Endothelial cell of umbilical vein (primary cell): ENCODE results near the gene SOX5. TPM values are rescaled to one million over a fixed set of nuclear protein-coding genes. Genes with fewer than 3 reads are reported as not detected.

Experiments used
- BruUV-seq: library from RNA; stranded (reverse); fragments of 400-500 nt; replicated peaks from 2 replicates; lab custom pipeline; 2021; lab: Mats Ljungman, UMichigan
- CTCF ChIA-PET: fragments of 300-600, 350-600 bp; sonication (Branson Sonifier 250); formaldehyde crosslinking; loops from one replicate; lab custom pipeline; 2021; ENCODE audit warnings: antibody characterized with exemption, inconsistent platforms; lab: Charles Lee
- POLR2A ChIA-PET: fragments of 300-600, 350-600 bp; sonication (Branson Sonifier 250); formaldehyde crosslinking; loops from one replicate; lab custom pipeline; 2021; ENCODE audit warnings: antibody characterized with exemption, inconsistent platforms; lab: Charles Lee
- DNase-seq: peaks from one replicate; pipeline ENCODE4 v3.0.0-alpha.2; 2011; ENCODE audit warnings: low read depth, low spot score
- FAIRE-seq: peaks from 2 replicates; lab custom pipeline; 2011; peaks lifted over from hg19 to GRCh38; lab: Jason Lieb, UNC
- H2AFZ ChIP-seq: 2 replicates; pipeline ENCODE4 v1.6.0; 2012; ENCODE audit warnings: low read depth, low read length, control low read depth, inconsistent platforms
- H3K27ac ChIP-seq: 2 replicates; pipeline ENCODE4 v1.5.1; 2011; ENCODE audit warnings: low read depth, mild to moderate bottlenecking, control low read depth, low read length, moderate library complexity; ENCODE audit not compliant: insufficient read depth
- H3K27me3 ChIP-seq, 2 experiments: 2 replicates each; pipeline versions ENCODE4 v1.6.0 to v1.6.1; 2011; ENCODE audit warnings: low read length in 2 of 2, mixed read lengths in 1 of 2; ENCODE audit not compliant: control insufficient read depth in 2 of 2, insufficient read depth in 2 of 2
- H3K36me3 ChIP-seq, 2 experiments: 2 replicates in 1 of 2; 3 replicates in 1 of 2; pipeline ENCODE4 v1.5.1; 2011; ENCODE audit warnings: low read length in 2 of 2, mild to moderate bottlenecking in 1 of 2, moderate library complexity in 1 of 2; ENCODE audit not compliant: control insufficient read depth in 2 of 2, insufficient read depth in 2 of 2; ENCODE audit errors: extremely low read depth in 1 of 2
- H3K4me1 ChIP-seq: 3 replicates; pipeline ENCODE4 v1.5.1; 2011; ENCODE audit warnings: mild to moderate bottlenecking, low read length; ENCODE audit not compliant: control insufficient read depth, insufficient read depth; ENCODE audit errors: extremely low read depth
- H3K4me2 ChIP-seq: 2 replicates; pipeline ENCODE4 v1.6.1; 2011; ENCODE audit warnings: low read length, control low read depth, mixed read lengths; ENCODE audit not compliant: insufficient read depth
- H3K4me3 ChIP-seq, 3 experiments: fragments of 200-600 bp in 1 of 3; sonication (generic), shearing (Covaris generic) in 1 of 3; replicated peaks in 1 of 3; 2 replicates each; pipeline ENCODE4 v1.5.1; 2011 to 2016; ENCODE audit warnings: control low read depth in 3 of 3, low read length in 3 of 3, mild to moderate bottlenecking in 2 of 3, inconsistent platforms in 1 of 3, low read depth in 1 of 3, moderate library complexity in 1 of 3; ENCODE audit not compliant: insufficient read depth in 1 of 3
- H3K79me2 ChIP-seq: 2 replicates; pipeline ENCODE4 v1.6.0; 2012; ENCODE audit warnings: low read length, inconsistent platforms; ENCODE audit not compliant: control insufficient read depth, insufficient read depth
- H3K9ac ChIP-seq: replicated peaks from 2 replicates; pipeline ENCODE3; 2011; ENCODE audit warnings: low read length, control low read depth; ENCODE audit not compliant: insufficient read depth; ENCODE audit errors: extremely low read depth
- H3K9me1 ChIP-seq: replicated peaks from 3 replicates; pipeline ENCODE4 v1.6.0; 2011; ENCODE audit warnings: mild to moderate bottlenecking, low read length; ENCODE audit not compliant: control insufficient read depth, insufficient read depth; ENCODE audit errors: extremely low read depth
- H3K9me3 ChIP-seq: replicated peaks from 2 replicates; pipeline ENCODE4 v1.5.1; 2012; ENCODE audit warnings: low read length, inconsistent platforms; ENCODE audit not compliant: control insufficient read depth, insufficient read depth
- H4K20me1 ChIP-seq: replicated peaks from 2 replicates; pipeline ENCODE3; 2011; ENCODE audit warnings: mild to moderate bottlenecking, low read length; ENCODE audit not compliant: control insufficient read depth, insufficient read depth; ENCODE audit errors: extremely low read depth
- EZH2 ChIP-seq: IDR thresholded peaks from 2 replicates; pipeline ENCODE4 v1.6.1; 2012; ENCODE audit warnings: borderline replicate concordance, low read depth, mild to moderate bottlenecking, moderate library complexity, low read length, inconsistent platforms; ENCODE audit not compliant: severe bottlenecking
- FOS ChIP-seq: IDR thresholded peaks from 2 replicates; pipeline ENCODE4 v1.6.1; 2011; ENCODE audit warnings: mild to moderate bottlenecking, low read length, moderate library complexity, borderline replicate concordance; ENCODE audit not compliant: insufficient read depth
- GATA2 ChIP-seq: IDR thresholded peaks from 2 replicates; pipeline ENCODE4 v1.7.0; 2011; ENCODE audit warnings: low read depth, mild to moderate bottlenecking, moderate library complexity, mixed read lengths, low read length; ENCODE audit not compliant: insufficient read length, insufficient read depth
- JUN ChIP-seq: IDR thresholded peaks from 2 replicates; pipeline ENCODE4 v1.6.1; 2011; ENCODE audit warnings: borderline replicate concordance, low read depth; ENCODE audit not compliant: insufficient read length, insufficient read depth
- MAX ChIP-seq: IDR thresholded peaks from 2 replicates; pipeline ENCODE4 v1.6.1; 2011; ENCODE audit not compliant: insufficient read depth, insufficient read length
- MYC ChIP-seq: IDR thresholded peaks from one replicate; pipeline ENCODE4 v1.6.1; 2011; ENCODE audit warnings: mild to moderate bottlenecking, low read depth, low read length
- POLR2A ChIP-seq: IDR thresholded peaks from 2 replicates; pipeline ENCODE4 v1.6.1; 2012; ENCODE audit warnings: low read depth, mild to moderate bottlenecking, control low read depth, low read length
- POLR2AphosphoS5 ChIP-seq: IDR thresholded peaks from 2 replicates; pipeline ENCODE4 v1.6.1; 2012; ENCODE audit warnings: low read depth, mild to moderate bottlenecking, control low read depth, low read length, moderate library complexity; ENCODE audit not compliant: insufficient read depth
- dilution Hi-C: fragments of 300-500 bp; cut with MboI; formaldehyde crosslinking; loops from one replicate; pipeline ENCODE4 v1.15.0; 2019; ENCODE audit warnings: low sequenced_read_pairs; ENCODE audit not compliant: extremely low pct_ligation_motif_present
- intact Hi-C: fragments of 100-400 bp; cut with micrococcal nuclease; formaldehyde crosslinking; loops from one replicate; pipeline ENCODE4 v1.10.0; 2022
- polyA plus RNA-seq, 4 experiments: library from polyadenylated mRNA; depleted of rRNA in 3 of 4; stranded (reverse) in 3 of 4; unstranded in 1 of 4; fragments of >200 nt; gene quantifications; 2 replicates each; pipeline versions ENCODE4 v1.2.1 to v1.2.3, GENCODE V29; 2011 to 2012; ENCODE audit warnings: missing spikeins in 1 of 4
- total RNA-seq: library from RNA; stranded (reverse); gene quantifications from 2 replicates; pipeline ENCODE4 v1.2.3, GENCODE V29; 2021
- TF ChIP-seq, protein P1 (sequence below), 2 donors: IDR thresholded peaks; 1 replicate in 1 of 2; 2 replicates in 1 of 2; pipeline ENCODE4 v1.5.1; 2011; ENCODE audit warnings: low read length in 2 of 2, mild to moderate bottlenecking in 2 of 2, moderate library complexity in 2 of 2, control low read depth in 1 of 2, inconsistent platforms in 1 of 2, low read depth in 1 of 2; ENCODE audit not compliant: insufficient read depth in 1 of 2; ENCODE audit errors: extremely low read depth in 1 of 2

The SOX5 gene
- total and polyA plus RNA-seq, 2 donors (not counting 3 experiments of a cell fraction or from before 2014, with no cell fraction given), result 0.63 to 3.5 TPM

DNA sequence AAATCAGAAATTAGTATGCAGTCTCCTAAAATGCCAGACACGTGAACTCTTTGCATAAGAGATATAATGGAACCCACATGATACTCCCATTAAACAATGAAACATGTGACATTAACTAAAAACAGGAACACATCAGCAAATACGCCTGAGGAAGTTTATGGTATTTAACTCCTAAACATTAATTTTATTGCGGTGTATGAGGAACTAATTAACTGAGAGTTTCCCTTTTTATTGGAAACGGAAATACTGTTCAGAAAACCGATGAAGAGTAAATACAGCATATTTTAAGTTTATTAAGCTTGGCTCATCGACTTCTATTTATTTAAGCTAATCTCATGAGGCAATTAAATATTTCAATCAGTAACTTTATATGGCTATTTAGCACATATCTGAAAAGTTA lies 290.3 kb downstream of the SOX5 start:
- POLR2A ChIA-PET, result no interaction called here

More for the DNA sequence above, 290.3 kb downstream of the SOX5 start:
- Histone ChIP-seq H3K27ac (no peak overlapping the region), H4K20me1 (no peaks in the 10 kb centered on the region), H3K4me2 (no peak overlapping the region), H3K36me3 (no peaks in the 10 kb centered on the region), H3K9me1 (no peaks in the 10 kb centered on the region), H3K79me2 (no peaks in the 10 kb centered on the region), H3K9me3 (no peaks in the 10 kb centered on the region), H3K27me3 (no peaks in the 10 kb centered on the region), H2AFZ (no peak overlapping the region), H3K4me3 (no peak overlapping the region), H3K9ac (no peak overlapping the region), H3K4me1 (no peaks in the 10 kb centered on the region)
- no TSS peak for BruUV-seq
- DNase-seq, result no peak
- intact Hi-C loops (no loop called here), dilution Hi-C loops (no loop called here)
- CTCF ChIA-PET, result no interaction called here
- TF ChIP-seq POLR2A, result no peak
- no peak for TF ChIP-seq MYC
- TF ChIP-seq EZH2, result no peak
- no peak for TF ChIP-seq JUN
- no peak for TF ChIP-seq POLR2AphosphoS5
- TF ChIP-seq GATA2, result no peak
- TF ChIP-seq FOS, result no peak
- no peak for TF ChIP-seq MAX
- TF ChIP-seq, protein P1, sequence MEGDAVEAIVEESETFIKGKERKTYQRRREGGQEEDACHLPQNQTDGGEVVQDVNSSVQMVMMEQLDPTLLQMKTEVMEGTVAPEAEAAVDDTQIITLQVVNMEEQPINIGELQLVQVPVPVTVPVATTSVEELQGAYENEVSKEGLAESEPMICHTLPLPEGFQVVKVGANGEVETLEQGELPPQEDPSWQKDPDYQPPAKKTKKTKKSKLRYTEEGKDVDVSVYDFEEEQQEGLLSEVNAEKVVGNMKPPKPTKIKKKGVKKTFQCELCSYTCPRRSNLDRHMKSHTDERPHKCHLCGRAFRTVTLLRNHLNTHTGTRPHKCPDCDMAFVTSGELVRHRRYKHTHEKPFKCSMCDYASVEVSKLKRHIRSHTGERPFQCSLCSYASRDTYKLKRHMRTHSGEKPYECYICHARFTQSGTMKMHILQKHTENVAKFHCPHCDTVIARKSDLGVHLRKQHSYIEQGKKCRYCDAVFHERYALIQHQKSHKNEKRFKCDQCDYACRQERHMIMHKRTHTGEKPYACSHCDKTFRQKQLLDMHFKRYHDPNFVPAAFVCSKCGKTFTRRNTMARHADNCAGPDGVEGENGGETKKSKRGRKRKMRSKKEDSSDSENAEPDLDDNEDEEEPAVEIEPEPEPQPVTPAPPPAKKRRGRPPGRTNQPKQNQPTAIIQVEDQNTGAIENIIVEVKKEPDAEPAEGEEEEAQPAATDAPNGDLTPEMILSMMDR (IDR thresholded peaks at IDR 0.05; ENCODE audit: extremely low read depth in 1 of 2, insufficient read depth in 1 of 2, low read depth in 1 of 2, low read length in 2 of 2), result no peak
- no peak for FAIRE-seq
